Upper lobe of left lung (tissue), 6 donors: ENCODE measurements around the gene MLLT3. TPM values are rescaled to one million over a fixed set of nuclear protein-coding genes. Genes with fewer than 3 reads are reported as not detected.
"Not testable (repeated sequence)": the region's sequence is repeated elsewhere in the genome, so short reads cannot be mapped to it uniquely, and the experiment has no call there.

Experiments
- ATAC-seq, 2 donors: fragments of 200-7000 bp; cut with Tn5 transposase; one replicate each; pipeline ENCODE4 v1.9.1; 2022; ENCODE audit warnings: mild to moderate bottlenecking in 2 of 2, moderate library complexity in 2 of 2; ENCODE audit not compliant: low FRiP score in 2 of 2
- DNase-seq, 2 donors: peaks; one replicate each; pipeline ENCODE4 v3.0.0-alpha.2; 2019 to 2020
- H3K27ac ChIP-seq, 4 donors: fragments of 200-600 bp; sonication (generic); one replicate each; pipeline ENCODE4 v1.5.1; 2016 to 2019
- H3K27me3 ChIP-seq, 4 donors: fragments of 200-600 bp; sonication (generic); one replicate each; pipeline ENCODE4 v1.5.1; 2017 to 2019
- H3K36me3 ChIP-seq, 4 donors: fragments of 200-600 bp; sonication (generic); one replicate each; pipeline ENCODE4 v1.5.1; 2016 to 2019
- H3K4me1 ChIP-seq, 4 donors: fragments of 200-600 bp; sonication (generic); one replicate each; pipeline ENCODE4 v1.5.1; 2018 to 2019
- H3K4me3 ChIP-seq, 4 donors: fragments of 200-600 bp; sonication (generic); one replicate each; pipeline ENCODE4 v1.5.1; 2017 to 2019; ENCODE audit warnings: mild to moderate bottlenecking in 2 of 4, moderate library complexity in 1 of 4
- H3K9me3 ChIP-seq, 4 donors: fragments of 200-600 bp; sonication (generic); one replicate each; pipeline ENCODE4 v1.5.1; 2018 to 2019
- EP300 ChIP-seq, 4 donors: sonication (generic); formaldehyde crosslinking; IDR thresholded peaks; one replicate each; pipeline ENCODE4 v1.5.1; 2017; ENCODE audit warnings: antibody characterized with exemption in 4 of 4, control low read depth in 2 of 4
- POLR2A ChIP-seq, 4 donors: fragments of 450-650 bp; IDR thresholded peaks; one replicate each; pipeline ENCODE4 v1.5.1; 2016 to 2017; ENCODE audit warnings: antibody characterized with exemption in 4 of 4, mild to moderate bottlenecking in 2 of 4
- POLR2AphosphoS5 ChIP-seq, 2 donors: sonication (generic); formaldehyde crosslinking; IDR thresholded peaks; one replicate each; pipeline ENCODE4 v1.5.1; 2017; ENCODE audit warnings: antibody characterized with exemption in 2 of 2
- WGBS, 2 donors: methylation state at CpG; one replicate each; pipeline ENCODE4 v1.1.5; 2017 to 2018; 5-methylcytosine and 5-hydroxymethylcytosine counted together
- total RNA-seq, 6 donors: library from RNA; depleted of rRNA in 4 of 6; stranded (reverse); fragments of >200 nt in 4 of 6; gene quantifications; one replicate each; pipeline versions ENCODE4 v1.1.0 to v1.2.1, GENCODE V29; 2016 to 2021
- TF ChIP-seq, protein P1 (sequence below), 6 experiments: fragments of 450-650 bp in 4 of 6; fragments of 200-600 bp in 2 of 6; sonication (generic) in 2 of 6; IDR thresholded peaks; one replicate each; pipeline ENCODE4 v1.5.1; 2016 to 2019; ENCODE audit warnings: antibody characterized with exemption in 6 of 6
- donor health status: DM: no; HTN: no; CAD: no; lungs with moderate emphysema.
- donor health status: DM: no; HTN: yes; CAD: no; lungs with severe emphysema.

The MLLT3 gene
- total RNA-seq, 6 donors from 2014 or later, result 13.8 to 30.4 (median 20.9) TPM

DNA sequence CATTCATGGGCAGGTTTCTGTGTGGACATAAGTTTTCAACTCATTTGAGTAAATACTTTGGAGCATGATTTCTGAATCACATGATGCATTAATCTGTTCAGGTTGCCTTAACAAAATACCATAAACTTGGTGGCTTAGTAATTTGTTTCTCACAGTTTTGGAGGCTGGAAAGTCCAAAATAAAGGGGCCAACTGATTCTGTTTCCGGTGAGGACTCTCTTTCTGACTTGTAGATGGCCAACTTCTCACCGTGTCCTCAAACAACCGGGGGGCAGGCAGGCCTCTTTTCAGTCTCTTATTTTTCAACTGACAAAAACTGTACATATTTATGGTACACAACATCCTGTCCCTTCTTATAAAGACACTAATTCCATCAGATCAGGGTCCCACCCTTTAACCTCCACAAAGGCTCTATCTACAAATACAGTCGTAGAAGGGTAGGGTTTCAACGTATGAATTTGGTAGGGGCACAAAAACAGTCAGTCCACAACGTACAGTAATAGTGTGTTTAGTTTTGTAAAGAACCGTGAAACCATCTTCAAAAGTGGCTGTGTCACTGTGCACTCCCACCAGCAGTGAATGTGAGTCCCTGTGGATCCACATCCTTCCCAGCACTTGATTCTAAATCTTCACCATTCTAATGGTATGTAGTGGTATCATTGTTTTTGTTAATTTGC, 37.2 kb downstream of the MLLT3 start:
- no peak overlapping the region for H3K4me3 ChIP-seq
- H3K27me3 ChIP-seq, result no peaks in the 10 kb centered on the region
- DNase-seq (no peak), ATAC-seq (no peak)
- H3K27ac ChIP-seq, result no peak overlapping the region
- H3K9me3 ChIP-seq, result no peaks in the 10 kb centered on the region
- WGBS, 2 donors, result 94 to 96% methylated on average over 7 of the region's 7 CpGs
- H3K36me3 ChIP-seq, result no peaks in the 10 kb centered on the region
- H3K4me1 ChIP-seq, result peaks cover 0 to 6% (median 2%) of the 10 kb centered on the region in 4 donors
- no peak for TF ChIP-seq EP300 (IDR thresholded peaks at IDR 0.05)
- TF ChIP-seq, protein P1, sequence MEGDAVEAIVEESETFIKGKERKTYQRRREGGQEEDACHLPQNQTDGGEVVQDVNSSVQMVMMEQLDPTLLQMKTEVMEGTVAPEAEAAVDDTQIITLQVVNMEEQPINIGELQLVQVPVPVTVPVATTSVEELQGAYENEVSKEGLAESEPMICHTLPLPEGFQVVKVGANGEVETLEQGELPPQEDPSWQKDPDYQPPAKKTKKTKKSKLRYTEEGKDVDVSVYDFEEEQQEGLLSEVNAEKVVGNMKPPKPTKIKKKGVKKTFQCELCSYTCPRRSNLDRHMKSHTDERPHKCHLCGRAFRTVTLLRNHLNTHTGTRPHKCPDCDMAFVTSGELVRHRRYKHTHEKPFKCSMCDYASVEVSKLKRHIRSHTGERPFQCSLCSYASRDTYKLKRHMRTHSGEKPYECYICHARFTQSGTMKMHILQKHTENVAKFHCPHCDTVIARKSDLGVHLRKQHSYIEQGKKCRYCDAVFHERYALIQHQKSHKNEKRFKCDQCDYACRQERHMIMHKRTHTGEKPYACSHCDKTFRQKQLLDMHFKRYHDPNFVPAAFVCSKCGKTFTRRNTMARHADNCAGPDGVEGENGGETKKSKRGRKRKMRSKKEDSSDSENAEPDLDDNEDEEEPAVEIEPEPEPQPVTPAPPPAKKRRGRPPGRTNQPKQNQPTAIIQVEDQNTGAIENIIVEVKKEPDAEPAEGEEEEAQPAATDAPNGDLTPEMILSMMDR (IDR thresholded peaks at IDR 0.05), result no peak
- TF ChIP-seq POLR2AphosphoS5 (IDR thresholded peaks at IDR 0.05), result no peak
- no peak for TF ChIP-seq POLR2A (IDR thresholded peaks at IDR 0.05)

DNA sequence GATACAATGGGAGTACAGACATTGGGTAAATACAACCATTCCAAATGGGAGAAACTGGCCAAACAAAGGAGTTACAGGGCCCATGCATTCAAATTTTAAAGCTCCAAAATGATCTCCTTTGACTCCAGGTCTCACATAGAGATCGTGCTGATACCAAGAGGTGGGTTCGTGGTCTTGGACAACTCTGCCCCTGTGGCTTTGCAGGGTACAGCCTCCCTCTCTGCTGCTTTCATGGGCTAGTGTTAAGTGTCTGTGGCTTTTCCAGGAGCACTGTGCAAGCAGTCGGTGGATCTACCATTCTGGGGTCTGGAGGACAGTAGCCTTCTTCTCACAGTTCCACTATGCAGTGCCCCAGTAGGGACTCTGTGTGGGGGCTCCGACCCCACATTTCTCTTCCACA, 39.2 kb downstream of the MLLT3 start:
- H3K36me3 ChIP-seq, H3K27me3 ChIP-seq, DNase-seq, ATAC-seq, H3K27ac ChIP-seq, H3K4me3 ChIP-seq, H3K9me3 ChIP-seq: not testable (repeated sequence)
- H3K4me1 ChIP-seq, result peaks cover 0 to 11% (median 5%) of the 10 kb centered on the region in 4 donors
- WGBS, 2 donors, result 95 to 97% methylated on average over 4 of the region's 4 CpGs

DNA sequence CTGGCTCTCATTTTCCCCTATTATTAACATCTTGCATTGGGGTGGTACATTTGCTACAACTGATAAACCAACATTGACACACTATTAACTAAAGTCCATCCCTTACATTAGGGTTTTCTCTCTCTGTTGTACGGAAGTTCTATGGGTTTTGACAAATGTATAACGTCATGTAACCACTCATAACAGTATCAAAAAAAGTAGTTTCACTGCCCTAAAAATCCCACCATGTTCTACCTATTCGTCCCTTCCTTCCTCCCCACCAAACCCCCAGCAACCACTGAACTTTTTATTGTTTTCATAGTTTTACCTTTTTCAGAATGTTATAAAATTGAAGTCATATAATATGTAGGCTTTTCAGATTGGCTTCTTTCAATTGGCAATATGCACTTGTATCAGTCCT, 40.1 kb downstream of the MLLT3 start:
- ATAC-seq, result no peak
- H3K4me1 ChIP-seq, result peaks cover 0 to 11% (median 5%) of the 10 kb centered on the region in 4 donors

DNA sequence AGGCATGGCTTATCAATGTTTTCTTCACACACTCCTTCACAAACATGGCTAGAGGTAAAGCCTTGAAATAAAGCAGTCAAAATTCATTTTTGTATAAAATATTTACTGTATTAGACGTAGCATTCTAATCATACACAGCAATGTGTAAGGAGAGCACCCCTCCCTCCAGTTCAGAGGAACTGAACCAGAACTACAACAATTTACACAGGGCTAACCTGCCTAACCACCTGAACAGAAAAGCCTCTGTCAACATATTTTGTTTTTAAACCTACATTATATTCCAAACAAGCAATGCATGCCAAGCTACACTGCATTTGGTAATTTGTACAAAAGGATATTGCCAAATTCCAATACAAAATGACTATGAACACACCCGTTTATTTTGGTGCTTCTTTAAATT, 41.6 kb downstream of the MLLT3 start:
- H3K27me3 ChIP-seq, result no peaks in the 10 kb centered on the region
- TF ChIP-seq EP300 (IDR thresholded peaks at IDR 0.05) (no peak), POLR2AphosphoS5 (IDR thresholded peaks at IDR 0.05) (no peak), POLR2A (IDR thresholded peaks at IDR 0.05) (no peak)
- TF ChIP-seq, protein P1 (IDR thresholded peaks at IDR 0.05), result no peak
- WGBS, 2 donors, result 58 to 63% methylated on average over 2 of the region's 2 CpGs
- peak overlapping the region in 2 of 4 donors; percentile 20 to 45 for H3K27ac ChIP-seq
- no peaks in the 10 kb centered on the region for H3K36me3 ChIP-seq
- H3K4me3 ChIP-seq, result no peak overlapping the region
- peaks cover 0 to 11% (median 5%) of the 10 kb centered on the region in 4 donors for H3K4me1 ChIP-seq
- ATAC-seq (peak in 1 of 2 donors; percentile 68), DNase-seq (no peak)
- H3K9me3 ChIP-seq, result peaks cover 0 to 3% (median 1%) of the 10 kb centered on the region in 4 donors

More for the DNA sequence above, 40.1 kb downstream of the MLLT3 start:
- no peak overlapping the region for H3K4me3 ChIP-seq
- no peaks in the 10 kb centered on the region for H3K9me3 ChIP-seq
- H3K27ac ChIP-seq, result no peak overlapping the region
- no peaks in the 10 kb centered on the region for H3K27me3 ChIP-seq
- 90% methylated on average over 3 of the region's 3 CpGs for WGBS, 2 donors
- no peak for DNase-seq
- no peaks in the 10 kb centered on the region for H3K36me3 ChIP-seq
- TF ChIP-seq POLR2AphosphoS5 (IDR thresholded peaks at IDR 0.05), result no peak
- TF ChIP-seq, protein P1 (IDR thresholded peaks at IDR 0.05), result no peak
- TF ChIP-seq EP300 (IDR thresholded peaks at IDR 0.05), result no peak
- TF ChIP-seq POLR2A (IDR thresholded peaks at IDR 0.05), result no peak

DNA sequence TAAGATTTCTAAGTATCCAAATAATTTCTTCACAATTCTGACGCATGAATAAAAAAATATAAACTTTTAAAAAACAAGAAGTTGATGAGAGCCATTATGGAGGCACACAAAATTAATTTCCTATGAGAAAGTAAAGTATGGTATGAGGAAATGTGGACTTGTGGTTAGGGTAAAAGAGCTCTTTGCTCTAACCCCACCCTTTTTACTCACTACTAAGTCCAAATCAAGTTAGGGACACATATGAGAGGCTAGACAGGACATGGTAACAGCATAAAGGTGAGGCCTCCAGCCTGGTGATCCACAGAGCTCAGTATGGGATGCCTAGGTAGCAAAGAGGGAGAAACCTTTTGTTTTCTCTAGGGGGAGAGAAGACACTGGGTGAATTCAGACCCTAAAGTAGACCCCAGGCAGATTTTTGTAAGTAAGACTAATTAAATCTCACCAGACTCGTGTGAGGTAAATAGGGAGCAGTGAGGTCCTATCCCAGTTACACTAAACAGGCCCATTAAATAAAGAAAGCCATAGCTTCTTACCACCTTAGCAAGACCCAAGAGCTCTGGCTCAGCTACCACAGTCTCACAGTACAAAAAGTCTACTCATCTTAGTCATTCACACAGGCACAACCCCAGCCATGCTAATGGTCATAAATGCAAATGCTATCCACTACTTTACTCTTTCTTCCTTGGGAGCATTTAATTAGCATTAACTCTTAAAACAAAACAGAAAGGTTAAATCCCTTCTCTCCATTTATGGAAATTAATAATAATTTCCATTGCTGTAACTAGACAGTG, 42.6 kb downstream of the MLLT3 start:
- Histone ChIP-seq H3K4me3 (no peak overlapping the region), H3K27ac (peak overlapping the region in 2 of 4 donors; percentile 7 to 40), H3K36me3 (no peaks in the 10 kb centered on the region), H3K9me3 (peaks cover 0 to 6% (median 2%) of the 10 kb centered on the region in 4 donors), H3K27me3 (no peaks in the 10 kb centered on the region), H3K4me1 (peaks cover 0 to 11% (median 5%) of the 10 kb centered on the region in 4 donors)
- DNase-seq (no peak), ATAC-seq (peak; percentile 44 to 84)
- TF ChIP-seq EP300 (IDR thresholded peaks at IDR 0.05), result no peak
- TF ChIP-seq POLR2A (IDR thresholded peaks at IDR 0.05), result peak in 1 of 4 donors; percentile 34
- WGBS, 2 donors, result 69 to 87% methylated on average over 2 of the region's 2 CpGs
